Spleen (tissue), 7 donors: ENCODE results near the gene DAPK2.

Experiments used
- POLR2AphosphoS5 ChIP-seq, 3 donors: sonication (generic); formaldehyde crosslinking; IDR thresholded peaks; one replicate each; pipeline ENCODE4 v1.5.1; 2017; ENCODE audit warnings: antibody characterized with exemption in 3 of 3
- TF ChIP-seq, protein P1 (sequence below), 11 experiments: fragments of 200-600 bp in 7 of 11; fragments of 450-650 bp in 4 of 11; sonication (generic) in 4 of 11; IDR thresholded peaks in 8 of 11; conservative IDR thresholded peaks in 3 of 11; 1 replicate in 7 of 11; 2 replicates in 4 of 11; pipeline versions ENCODE4 v1.4.0 to v1.8.0; 2016 to 2021; ENCODE audit warnings: antibody characterized with exemption in 11 of 11, inconsistent platforms in 4 of 11, mild to moderate bottlenecking in 1 of 11
- donor health status: DM: no; HTN: no; CAD: no; lungs with moderate emphysema.
- donor health status: DM: no; HTN: no; CAD: no.
- donor health status: DM: no; HTN: no; CAD: no.

DNA sequence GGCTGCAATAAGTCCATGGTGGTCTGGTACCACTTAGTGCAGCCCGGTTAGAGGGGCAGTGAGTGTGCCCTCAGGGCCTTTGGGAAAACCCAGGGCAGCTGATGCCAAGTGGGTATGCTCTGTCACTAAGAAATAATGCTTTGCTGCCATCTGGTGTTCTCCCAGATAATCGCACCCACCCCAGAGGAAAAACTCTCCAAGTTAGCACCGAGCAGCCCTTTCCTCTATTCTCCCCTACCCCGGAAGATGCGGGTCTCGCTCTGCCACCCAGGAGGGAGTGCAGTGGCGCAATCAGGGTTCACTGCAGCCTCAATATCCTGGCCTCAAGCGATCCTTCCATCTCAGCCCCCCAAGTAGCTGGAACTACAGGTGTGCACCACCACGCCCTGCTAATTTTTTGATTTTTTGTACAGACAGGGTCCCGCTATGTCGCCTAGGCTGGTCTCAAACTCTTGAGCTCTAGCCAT is 21.3 kb upstream of the DAPK2 start:
- TF ChIP-seq, protein P1, sequence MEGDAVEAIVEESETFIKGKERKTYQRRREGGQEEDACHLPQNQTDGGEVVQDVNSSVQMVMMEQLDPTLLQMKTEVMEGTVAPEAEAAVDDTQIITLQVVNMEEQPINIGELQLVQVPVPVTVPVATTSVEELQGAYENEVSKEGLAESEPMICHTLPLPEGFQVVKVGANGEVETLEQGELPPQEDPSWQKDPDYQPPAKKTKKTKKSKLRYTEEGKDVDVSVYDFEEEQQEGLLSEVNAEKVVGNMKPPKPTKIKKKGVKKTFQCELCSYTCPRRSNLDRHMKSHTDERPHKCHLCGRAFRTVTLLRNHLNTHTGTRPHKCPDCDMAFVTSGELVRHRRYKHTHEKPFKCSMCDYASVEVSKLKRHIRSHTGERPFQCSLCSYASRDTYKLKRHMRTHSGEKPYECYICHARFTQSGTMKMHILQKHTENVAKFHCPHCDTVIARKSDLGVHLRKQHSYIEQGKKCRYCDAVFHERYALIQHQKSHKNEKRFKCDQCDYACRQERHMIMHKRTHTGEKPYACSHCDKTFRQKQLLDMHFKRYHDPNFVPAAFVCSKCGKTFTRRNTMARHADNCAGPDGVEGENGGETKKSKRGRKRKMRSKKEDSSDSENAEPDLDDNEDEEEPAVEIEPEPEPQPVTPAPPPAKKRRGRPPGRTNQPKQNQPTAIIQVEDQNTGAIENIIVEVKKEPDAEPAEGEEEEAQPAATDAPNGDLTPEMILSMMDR (IDR thresholded peaks at IDR 0.05 in 8 of 11, conservative IDR thresholded peaks at IDR 0.05 in 3 of 11) = peak; percentile 73 to 93 (median 88)
- peak in 2 of 3 donors; percentile 26 to 34 for TF ChIP-seq POLR2AphosphoS5 (IDR thresholded peaks at IDR 0.05)
